Hematopoietic multipotent progenitor cell treated with erythropoietin and hydrocortisone succinate and interleukin-3 and kit ligand, for 15 days (in vitro differentiated cells): ENCODE results near the gene ERG28.
"Not testable (repeated sequence)": the region's sequence is repeated elsewhere in the genome, so short reads cannot be mapped to it uniquely, and the experiment has no call there.

ENCODE experiments used
- DNase-seq: peaks from one replicate; pipeline ENCODE4 v3.0.0-alpha.2; 2015; ENCODE audit warnings: low spot score

ERG28 gene

DNA sequence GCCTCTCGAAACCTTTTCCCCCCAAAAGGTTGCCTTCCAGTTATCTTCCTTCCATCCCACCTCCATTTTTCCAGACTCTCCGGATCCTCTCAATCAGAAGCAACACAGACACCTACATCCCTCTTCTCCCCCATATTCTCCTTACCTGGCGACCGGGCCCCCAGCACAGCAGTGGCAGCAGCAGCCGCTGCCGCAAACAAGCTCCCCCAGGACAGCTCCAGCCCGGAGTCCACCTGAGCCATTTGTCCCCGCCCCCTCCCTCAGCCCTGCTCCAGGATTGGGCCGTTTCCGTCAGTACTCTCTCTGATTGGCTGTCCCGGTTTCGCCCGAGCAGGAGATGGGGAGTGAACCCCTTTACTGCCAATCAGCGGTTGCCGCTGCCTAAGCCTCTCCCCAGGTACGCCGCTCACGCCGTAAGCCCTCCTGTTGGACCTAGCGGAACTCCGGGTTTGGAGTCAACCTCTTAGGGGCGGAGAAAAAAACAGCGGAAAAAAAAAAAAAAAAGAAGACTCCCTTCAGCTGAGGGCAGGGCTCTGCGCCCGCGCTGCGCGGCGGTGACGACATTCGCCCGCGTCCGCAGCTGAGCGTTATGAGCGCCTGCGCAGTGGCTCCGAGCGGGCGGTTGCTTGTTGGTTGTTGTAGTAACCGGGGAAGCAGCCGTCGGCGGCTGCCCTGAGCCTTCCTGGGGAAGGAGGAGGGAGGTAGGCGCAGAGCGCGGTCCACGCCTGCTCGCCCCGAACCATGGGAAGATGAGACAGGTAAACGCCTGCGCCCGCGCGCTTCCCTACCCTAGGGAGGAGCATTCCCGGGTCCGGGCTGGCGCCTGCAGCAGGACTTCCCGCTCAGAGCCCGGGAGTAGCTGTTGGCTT, at the start of gene ERG28, which contains the start of gene TTLL5:
Gene ERG28, minus strand, starts transcription at position 247 of the 869 bp plus-strand sequence. CDS start 3,374 bp downstream, outside the sequence.
Gene TTLL5, plus strand, starts transcription at position 617 of the 869 bp plus-strand sequence. CDS start 1,904 bp downstream, outside the sequence.
- DNase-seq, result peak; percentile 97

DNA sequence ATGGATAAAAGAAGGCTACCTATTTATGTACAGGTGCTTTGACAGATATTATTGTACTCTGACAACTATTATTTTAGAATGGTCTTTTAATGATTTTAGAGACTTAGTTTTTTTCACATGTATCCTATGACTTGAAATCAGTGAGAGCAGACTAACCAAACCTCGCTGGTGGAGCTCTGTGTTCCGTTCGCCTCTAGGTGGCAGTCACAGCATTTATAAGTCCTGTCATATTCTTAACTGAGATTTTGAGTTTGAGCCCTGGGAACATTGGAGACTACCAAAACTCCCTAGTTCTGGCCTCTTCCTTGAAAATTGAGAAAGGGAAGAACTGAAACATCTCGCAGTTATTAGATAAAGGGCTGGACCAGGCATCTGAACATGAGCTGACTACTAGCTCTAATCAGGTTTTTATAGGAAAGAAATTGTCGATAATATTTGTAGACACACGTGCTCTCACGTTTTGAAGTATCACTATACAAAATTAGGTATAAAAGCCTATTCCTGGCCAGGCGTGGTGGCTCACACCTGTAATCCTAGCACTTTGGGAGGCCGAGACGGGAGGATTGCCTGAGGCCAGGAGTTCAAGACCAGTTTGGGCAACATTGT, 48.6 kb upstream of the ERG28 start:
- peak; percentile 66 for DNase-seq

- DNase-seq, result no peak
These were observed 44.3 kb upstream of the ERG28 start for GRCh38 chr14:75705014-75705413.

DNA sequence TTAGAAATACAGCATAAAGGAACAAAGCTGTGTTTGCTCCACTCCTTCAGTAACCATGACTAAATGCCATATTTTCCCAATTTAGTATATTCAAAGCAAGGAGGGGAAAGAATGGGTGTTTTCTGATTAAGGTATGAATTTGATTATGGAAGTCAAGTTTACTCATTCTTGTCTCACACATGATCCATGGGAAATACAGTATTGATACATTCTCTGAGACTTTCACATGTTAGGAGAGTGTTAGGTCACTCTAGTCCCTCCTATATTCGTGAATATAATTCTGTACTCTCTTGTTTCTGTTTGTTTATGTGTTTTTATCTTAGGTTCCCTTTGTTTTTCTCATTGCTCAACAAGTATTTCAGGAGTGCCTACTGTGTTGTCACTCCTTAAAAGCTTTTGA, 42.8 kb upstream of the ERG28 start:
- DNase-seq, result no peak

- no peak for DNase-seq
These were observed 42.1 kb upstream of the ERG28 start for GRCh38 chr14:75702616-75703261.

- DNase-seq, result no peak
These were observed 41.4 kb upstream of the ERG28 start for GRCh38 chr14:75702122-75702521.

DNA sequence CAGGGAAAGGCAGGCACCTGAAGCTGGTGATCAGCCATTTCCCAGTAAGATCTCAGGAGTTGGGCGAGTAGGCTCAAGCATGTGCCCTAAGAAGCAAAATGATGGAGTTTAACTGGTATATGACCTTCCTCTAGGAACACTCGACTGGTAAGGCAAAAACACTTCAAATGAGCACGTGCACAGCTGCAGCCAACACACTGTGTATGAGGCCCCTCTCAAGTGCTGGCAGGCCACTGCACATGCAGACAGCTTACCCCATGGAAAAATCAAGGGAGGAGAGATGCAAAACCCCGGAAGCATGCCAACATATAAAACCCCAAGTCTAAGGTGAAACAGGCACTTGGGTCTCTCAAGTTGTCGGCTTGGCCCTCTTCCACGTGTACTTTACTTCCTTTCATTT, 39.6 kb upstream of the ERG28 start:
- no peak for DNase-seq

GRCh38 chr14:75699331-75699730, 38.7 kb upstream of the ERG28 start:
- no peak for DNase-seq

- DNase-seq, result no peak
These were observed 37.2 kb upstream of the ERG28 start for GRCh38 chr14:75697918-75698317.

- no peak for DNase-seq
These were observed 36.7 kb upstream of the ERG28 start for GRCh38 chr14:75697386-75697785.

- not testable (repeated sequence) for DNase-seq
These were observed 34.3 kb upstream of the ERG28 start for GRCh38 chr14:75695025-75695424.

GRCh38 chr14:75690010-75690409, 29.3 kb upstream of the ERG28 start:
- DNase-seq, result no peak

GRCh38 chr14:75689012-75689411, 28.3 kb upstream of the ERG28 start:
- no peak for DNase-seq

GRCh38 chr14:75685910-75686309, 25.2 kb upstream of the ERG28 start:
- no peak for DNase-seq

DNA sequence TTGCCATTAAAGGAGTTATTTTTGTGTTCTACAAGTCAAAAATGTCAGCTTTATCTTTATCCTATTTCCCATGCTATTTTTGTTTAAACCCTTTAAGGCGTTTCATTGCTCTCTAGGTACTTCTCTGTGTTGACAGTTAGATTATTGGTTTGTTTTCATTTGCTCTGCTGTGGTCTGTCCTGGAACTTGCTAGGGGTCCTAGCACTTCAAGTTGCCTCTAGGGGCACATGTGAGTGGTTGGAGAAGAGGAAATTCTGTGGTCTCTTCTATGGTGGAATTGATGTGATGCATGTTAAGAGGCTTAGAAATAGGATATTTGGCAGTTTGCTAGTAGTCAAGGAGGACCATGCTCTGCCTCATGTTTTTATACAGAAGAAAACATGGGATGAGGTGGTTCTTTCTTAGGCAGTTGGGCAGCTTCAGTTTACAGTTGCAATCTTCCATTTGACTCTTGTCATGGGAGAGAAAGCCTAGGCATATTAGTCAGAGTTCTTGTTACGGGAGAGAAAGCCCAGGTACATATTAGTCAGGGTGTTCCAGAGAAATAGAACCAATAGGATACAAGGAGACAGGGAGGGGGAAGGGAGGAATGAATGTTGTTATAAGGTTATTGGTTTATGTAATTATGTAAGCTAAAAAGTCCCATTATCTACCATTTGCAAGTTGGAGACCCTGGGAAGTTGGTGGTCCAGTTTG, 14.7 kb upstream of the ERG28 start:
- DNase-seq, result no peak

GRCh38 chr14:75673345-75674035, 12.8 kb upstream of the ERG28 start:
- DNase-seq, result no peak

GRCh38 chr14:75672605-75673192, 12.0 kb upstream of the ERG28 start:
- DNase-seq, result no peak

GRCh38 chr14:75667099-75667765, 6.6 kb upstream of the ERG28 start:
- no peak for DNase-seq

GRCh38 chr14:75662966-75663365, 2.3 kb upstream of the ERG28 start:
- no peak for DNase-seq

GRCh38 chr14:75661499-75661814, 781 bp upstream of the ERG28 start:
- DNase-seq, result peak; percentile 31

- no peak for DNase-seq
These were observed 442 bp downstream of the ERG28 start for GRCh38 chr14:75660238-75660629.
